IPS-NIHi11 (cell line): ENCODE measurements around the gene FADS2.

Source experiments
- DNase-seq: peaks from one replicate; pipeline ENCODE4 v3.0.0; 2012; ENCODE audit warnings: mixed read lengths, low spot score

The FADS2 gene

DNA sequence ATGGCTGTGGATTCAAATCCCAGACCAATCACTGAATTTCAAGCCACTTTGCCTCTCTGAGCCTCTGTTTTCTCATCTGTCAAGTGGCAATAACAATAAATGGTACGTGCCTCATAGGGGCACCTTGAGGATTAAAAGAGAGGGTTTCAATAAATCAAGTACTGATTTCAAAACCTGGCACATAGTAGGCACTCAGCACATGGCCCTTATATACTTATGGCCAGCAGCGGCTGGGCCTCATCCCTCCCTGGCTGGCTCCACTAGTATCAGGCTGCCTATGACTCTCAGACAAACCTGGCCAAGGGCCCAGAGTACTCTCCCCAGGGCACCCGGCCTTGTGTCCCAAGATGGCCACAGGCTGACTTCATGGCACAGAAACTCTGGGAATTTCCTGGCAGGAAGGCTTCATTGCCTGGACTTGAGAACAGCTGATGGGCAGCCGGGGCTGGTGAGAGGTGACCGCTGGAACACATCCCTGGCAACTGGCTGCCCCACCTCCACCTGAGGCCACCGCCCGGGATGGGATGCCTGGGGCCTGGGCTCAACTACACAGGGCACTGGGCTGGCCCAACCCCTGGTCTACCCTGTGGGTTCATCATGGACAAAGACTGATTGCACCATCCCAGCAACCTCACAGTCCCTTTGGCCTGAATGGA lies 59.9 kb downstream of the FADS2 start:
- no peak for DNase-seq

DNA sequence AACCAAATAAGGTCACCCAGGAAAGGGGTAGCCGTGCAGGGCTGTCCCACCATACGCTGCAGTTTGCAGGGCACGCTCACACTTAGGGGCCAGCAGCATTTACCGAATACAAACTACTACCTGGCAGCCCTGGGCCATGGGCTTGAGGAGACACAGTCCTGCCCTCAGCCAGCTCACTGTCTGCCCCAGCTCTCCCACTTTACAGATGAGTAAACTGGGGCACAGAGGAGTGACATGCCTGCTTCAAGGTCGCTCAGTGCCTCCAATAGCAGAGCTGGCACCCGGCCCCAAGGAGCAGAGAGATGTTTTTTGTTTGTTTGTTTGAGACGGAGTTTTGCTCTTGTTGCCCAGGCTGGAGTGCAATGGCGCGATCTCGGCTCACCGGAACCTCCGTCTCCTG lies 60.5 kb downstream of the FADS2 start:
- DNase-seq, result no peak

DNA sequence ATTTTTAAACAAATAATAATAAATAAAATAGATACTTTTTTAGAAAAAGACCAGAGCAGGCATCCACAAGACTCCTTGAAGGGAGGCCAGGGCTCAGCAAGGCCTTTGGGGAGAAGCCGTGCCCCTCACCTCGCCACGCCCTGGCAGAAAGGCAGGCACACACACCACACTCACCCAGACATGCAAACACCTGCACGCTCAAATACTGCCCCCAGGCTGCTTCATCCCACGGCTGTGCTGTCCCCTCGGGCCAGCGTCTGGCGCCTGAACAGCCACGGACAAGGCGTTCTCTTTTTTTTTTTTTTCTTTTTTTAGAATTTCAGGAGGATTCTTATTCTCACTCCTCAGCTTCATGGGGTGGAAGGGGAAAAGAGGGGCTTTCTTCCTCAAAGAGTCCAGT lies 61.7 kb downstream of the FADS2 start:
- no peak for DNase-seq

DNA sequence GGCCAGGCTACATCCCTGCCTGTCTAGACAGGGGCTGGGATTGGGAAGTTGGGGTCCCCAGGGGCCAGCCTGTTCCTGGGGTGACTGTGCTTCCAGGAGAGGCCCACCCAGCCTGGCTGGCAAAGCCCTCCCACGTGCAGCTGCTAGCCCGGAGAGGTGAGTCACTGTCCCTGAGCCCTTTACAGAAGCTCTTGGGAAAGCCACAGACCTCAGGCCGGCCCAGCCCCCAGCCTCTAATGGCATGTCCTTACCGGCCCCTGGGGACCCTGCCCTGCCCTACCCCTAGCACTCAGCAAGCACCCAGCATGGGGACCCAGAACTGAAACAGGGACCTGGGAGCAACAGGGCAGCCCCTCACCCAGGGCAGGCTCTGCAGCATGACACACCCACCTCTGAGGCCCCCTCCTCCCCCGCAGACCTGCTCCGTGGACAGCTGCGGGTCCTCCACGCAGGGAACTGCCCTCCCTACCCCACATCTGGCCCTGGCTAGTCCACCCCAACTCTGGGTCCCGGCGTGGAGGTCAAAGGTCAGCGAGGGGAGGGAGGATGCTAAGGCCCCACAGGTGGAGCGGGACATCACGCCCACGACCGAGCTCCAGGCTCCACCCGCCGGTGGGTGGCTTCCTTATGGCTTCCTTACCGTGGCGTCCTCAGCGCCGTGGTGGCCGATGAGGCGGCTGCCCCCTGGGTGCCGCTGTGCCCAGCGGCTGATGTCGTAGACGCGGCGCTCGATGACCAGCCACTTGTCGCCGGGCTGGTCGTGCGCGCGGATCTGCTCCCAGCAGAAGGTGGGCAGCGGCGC lies 62.6 kb downstream of the FADS2 start:
- no peak for DNase-seq

DNA sequence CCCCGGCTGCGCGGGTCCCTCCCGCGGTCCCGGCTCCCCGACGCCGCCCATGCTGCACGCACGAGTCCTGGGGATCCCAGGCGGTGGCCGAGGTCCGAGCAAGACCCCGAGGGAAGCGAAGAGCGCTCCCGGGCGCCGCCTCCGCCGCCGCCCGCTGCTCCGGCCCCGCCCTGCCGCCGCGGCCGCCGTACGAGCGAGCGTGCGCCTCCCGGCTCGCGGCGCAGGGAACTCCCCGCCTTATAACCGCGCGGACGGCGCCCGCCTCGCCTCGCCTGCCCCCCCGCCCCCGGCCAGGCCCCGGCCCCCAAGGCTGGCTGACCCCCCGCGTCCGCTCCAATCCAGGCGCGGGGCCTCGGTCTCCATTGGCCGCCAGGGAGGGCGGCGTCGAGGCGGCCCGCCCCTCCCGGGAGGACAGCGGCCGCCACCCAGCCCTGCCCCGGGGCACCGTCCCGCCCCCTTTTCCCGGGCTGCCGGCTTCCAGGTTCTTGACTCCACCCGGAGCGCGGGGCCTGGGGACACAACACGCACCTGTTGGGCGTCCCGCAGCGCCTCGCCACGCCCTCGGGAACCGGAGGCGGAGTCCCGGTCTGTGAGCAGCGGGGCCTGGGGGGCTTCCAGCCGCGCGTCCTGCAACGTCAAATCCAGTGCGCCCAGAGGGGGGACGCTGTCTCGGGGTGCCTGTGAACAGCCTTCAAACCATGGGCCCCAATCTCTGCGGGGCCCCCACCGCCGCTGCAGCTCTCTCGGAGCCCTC lies 63.4 kb downstream of the FADS2 start, which contains the start of gene FADS3:
Gene FADS3 (minus strand): TSS at position 215 of the 754 bp plus-strand sequence. CDS start 164 bp downstream, at position 51.
- peak; percentile 94 for DNase-seq

DNA sequence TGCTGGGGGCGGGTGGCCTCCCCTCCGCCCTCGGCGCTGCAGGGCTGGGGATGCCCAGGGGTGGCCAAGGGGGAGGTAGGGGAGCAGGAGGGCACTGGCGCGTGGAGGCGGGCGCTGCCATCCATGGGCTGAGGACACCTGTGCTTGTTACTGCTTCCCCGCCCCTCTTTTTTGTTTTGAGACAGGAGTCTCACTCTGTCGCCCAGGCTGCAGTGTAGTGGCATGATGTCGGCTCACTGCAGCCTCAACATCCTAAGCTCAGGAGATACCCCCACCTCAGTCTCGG lies 63.9 kb downstream of the FADS2 start:
- no peak for DNase-seq

DNA sequence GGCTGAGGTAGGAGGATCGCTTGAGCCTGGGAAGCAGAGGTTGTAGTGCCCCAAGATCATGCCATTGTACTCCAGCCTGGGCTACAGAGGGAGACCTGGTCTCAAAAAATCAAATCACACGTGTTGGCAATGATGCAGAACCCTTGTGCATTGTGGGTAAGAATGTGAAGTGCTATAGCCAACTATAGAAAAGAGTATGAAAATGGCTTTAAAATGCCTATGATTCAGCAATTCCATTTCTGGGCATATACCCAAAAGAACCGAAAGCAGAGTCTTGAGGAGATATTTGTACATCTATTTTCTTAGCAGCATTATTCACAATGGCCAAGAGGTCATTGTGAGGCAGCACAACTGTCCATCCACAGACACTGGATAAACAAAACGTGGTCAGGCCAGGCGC lies 65.9 kb downstream of the FADS2 start:
- no peak for DNase-seq

DNA sequence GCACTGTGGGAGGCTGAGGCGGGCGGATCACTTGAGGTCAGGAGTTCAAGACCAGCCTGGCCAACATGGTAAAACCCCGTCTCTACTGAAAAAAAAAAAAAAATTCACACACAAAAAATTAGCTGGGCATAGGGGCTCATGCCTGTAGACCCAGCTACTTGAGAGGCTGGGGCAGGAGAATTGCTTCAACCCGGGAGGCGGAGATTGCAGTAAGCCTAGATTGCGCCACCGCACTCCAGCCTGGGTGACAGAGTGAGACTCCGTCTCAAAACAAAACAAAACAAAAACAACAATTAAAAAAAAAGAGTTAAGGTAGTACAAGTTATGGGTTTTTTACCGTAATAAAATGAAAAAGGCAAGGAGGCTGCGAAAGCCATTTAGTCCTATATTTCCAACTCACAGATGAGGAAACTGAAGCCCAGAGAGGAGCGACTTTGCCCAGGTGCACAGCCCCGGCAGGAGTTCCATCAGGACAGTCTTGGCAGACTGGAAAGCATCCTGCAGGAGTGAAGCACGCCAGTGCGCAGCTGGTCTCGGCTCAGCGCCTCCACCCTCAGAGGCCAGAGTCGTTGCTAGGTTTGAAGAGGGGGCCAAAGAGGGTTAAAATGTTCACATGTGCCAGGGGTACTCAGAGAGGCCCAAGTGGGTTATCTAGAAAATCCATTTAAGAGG lies 67.1 kb downstream of the FADS2 start:
- DNase-seq, result no peak

DNA sequence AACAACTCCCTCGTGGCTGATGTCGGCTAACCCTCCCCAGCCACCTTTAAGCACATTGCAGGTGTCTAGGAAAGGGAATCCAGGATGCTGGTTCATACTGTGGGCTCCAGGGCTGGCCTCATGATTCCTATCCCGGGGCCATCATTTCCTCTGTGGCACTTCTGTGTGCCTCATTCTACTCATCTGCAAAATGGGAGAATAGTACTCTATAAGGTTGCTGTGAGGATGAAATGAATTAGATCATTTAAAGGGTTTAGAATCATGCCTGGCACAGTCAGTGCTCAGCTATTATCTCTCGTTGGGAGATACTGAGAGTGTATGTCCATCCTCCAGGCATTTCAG lies 67.6 kb downstream of the FADS2 start:
- DNase-seq, result no peak

DNA sequence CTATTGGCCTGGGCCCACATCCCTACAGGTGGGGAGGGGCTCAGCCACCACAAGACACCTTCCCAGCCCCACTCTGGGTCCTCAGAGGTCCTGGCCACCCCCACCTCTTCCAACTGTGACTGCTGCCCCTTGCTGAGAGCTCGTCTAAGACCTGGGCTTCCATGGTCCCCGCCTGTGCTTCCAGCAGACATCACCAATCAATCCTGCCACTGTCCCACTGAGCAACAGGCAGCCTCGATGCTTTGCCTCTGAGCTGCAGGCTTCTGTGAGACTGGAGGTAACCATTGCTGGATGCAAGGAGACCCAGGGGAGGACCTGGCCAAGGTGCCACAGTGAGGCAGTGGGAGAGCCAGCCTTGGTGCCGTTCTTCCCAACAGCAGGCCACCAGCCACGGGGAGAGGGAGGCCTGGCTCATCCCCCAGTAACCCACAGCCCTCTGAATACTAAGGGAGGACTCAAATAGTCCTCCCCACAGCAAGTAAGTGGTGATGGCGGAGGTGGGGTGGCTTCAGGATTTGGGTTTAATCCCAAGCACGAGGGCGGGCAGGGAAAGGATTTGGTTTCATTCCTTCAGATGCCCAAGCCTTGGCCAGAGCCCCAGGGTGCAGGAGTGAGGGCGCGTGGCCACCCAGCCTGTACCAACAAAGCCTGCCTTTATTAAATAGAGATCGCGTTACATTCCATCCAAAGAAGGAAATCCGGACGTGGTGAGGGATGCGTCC lies 68.7 kb downstream of the FADS2 start:
- no peak for DNase-seq

DNA sequence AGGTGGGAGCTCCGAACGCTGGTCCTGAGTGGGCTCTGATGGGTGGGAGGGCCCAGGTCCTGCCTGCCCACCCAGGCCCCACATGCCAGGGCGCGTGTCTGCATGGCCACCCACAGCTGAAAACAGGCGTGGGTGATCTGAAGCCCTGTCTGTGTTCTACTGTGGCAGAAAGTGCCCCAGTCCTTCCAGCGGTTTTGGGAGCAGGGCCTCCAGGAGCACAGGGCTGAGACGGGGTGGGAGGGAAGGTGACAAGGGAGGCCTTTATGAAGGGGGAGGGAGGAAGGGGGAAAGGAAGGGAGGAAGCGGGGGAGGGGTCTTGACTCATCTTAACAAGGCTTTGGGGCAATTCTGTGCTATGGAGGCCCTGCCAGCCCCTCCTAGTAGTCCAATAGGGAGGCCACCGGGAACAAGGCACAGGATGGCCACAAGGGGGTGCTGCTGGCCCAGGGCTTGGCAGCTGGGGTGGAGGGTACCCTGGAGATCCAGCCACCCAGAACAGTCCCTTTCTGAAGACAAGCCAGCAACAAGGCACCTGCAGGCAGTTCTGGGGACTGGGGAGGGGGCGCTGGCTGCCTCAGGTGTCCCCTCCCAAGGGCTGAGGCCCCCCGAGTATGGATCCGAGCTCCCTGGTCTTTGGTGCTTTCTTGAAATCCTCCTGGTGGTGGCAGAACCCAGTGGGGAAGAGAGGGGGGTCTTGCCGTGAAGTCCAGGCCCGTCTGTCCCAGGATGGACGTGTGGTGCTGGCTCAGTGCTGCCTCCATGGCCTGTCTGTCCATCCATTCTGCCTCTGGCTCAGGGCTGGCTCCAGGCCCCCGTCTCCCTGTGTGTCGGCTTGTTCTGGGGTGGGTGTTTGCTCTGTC lies 69.5 kb downstream of the FADS2 start:
- DNase-seq, result peak; percentile 93

DNA sequence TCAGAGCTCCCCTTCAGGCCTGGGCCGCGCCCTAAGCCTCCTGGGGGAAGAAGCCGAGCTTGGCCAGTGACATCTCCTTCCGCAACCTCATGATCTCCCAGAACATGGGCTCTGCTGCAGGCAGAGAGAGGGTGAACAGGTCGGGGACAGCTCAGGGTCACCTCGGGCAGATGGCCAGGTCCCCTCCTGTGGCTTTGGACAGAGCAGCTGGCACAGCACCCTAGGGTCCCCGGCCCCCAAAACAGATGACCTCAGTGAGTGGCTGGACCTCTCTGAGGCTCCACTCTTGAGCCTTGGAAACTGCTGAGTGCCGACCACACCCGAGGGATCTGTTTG lies 70.1 kb downstream of the FADS2 start:
- DNase-seq, result no peak

DNA sequence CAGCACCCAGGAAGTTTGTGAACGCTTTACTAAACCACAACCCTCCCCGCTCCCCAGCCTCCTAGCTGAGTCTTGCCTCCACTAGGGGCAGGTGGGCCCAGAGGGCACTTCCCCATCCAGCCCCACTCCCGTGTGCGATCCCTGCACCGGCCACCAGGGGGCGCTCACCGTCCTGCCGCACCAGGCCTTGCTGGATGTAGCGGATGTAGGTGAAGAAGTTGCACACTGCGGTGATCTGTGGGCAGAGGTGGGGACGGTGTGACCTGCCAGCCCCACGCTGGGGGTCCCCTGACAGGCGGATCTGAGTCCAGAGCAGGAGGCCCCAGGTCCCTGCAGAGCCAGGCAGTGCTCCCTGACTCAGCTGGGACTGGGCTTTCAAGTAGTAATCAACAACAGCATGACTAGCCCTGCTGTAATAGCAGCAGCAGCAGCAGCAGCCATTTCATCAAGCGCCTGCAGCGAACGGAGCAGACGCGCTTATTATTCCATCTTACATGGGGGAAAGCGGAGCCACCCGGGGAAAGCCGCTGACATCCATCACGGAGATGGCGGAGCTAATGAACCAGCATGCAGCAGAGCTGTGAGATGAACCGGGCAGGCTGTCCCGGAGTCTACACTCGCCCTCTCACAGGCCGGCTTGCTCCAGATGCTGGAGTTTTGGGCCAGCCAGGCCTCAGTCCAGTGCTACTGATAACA lies 71.2 kb downstream of the FADS2 start:
- peak; percentile 96 for DNase-seq

DNA sequence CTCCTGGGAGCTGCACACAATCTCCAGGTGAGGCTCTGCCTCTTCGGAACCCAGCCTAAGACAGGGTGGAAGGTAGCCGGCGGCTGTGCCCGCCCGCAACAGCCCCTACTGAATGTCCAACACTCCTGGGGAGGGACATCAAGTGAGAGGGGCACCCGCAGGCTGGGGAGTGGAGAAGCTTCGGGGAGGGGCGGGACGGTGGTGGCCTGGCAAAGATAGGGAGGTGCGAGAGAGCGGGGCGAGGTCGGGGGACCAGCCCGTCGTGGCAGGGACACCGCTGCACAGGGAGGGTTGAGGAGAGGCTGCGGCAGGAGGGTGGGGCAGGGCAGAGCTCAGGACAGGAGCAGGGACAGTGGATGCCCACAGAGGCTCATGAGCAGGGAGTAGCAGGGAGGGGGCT lies 72.2 kb downstream of the FADS2 start:
- DNase-seq, result no peak

DNA sequence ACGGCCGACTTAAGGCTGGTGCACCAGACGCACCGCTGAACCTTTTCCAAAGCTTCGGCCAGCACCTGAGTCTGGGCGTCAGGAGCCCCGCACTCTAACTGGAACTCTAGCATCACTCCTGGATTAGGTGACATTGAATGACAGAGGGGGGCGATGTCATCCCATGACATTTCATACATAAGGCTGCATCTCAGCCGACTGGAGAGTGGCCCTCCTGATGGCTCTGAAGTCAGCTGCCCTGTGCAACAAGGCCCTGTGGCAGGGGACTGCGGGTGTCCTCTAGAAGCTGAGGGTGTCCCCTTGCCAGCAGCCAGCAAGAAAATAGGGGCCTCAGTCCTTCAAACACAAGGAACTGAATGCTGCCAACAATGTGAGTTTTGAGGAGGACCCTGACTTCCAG lies 73.3 kb downstream of the FADS2 start:
- DNase-seq, result no peak

DNA sequence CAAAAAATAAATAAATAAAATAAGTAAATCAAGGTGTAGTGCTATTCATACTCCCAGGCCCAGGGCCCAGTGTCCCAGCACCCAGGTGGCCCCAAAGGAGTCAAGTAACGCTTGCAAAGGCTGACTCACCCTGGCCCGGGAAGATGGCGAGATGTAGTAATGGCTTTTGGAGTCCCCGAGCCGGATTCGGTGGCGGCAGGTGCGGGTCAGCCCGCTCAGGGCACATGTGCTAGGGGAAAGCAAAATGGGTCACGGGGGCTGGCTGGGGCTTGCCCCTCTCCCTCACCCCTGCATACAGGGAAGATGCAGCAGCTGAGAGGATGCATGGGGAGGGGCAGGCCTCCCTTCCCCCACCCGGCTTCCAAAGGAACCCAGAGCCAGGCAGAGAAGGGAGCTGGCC lies 74.2 kb downstream of the FADS2 start:
- no peak for DNase-seq

DNA sequence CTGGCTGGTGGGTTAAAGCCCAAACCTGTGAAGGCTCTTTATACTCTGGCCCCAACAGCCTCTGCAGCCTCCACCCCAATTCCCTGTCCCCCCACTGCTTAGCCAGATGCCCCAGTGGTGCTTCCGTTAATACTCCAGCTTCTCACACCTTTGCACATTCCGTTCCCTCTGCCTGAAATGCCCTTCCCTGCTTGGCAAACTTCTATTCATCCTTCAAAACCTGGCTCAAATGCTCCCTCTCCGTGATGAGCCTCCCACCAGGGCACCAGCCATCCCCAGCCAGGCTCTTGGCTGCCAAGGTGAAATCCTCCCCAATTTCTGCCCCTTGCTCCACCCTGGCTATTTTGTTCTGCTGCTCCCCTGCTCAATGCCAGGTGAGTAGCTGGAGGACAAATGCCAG lies 75.7 kb downstream of the FADS2 start:
- DNase-seq, result no peak

DNA sequence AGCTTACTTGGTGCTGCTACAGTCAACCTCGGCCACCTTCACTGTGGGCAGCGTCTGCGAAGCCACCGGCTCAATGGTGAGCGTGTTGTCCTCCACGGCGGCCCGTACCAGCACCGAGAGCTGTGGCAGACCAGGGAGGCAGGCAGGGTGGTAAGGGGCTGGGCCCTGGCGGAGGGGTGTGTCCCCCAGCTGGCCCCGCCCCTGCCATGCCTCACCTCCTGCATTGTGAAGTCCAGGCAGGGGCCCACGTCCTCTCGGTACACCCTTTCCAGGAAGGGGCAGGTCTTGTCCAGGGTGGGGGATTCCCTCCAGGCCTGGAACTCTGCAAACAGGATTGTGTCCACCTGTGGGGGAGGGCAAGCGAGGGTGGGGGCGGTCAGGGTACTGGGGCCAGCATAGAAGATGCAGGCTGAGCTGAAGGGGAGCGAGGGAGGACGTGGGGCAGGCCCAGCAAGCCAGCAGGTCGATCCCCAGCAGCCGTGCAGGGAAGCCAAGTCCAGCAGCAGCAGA lies 76.5 kb downstream of the FADS2 start:
- DNase-seq, result peak; percentile 89

DNA sequence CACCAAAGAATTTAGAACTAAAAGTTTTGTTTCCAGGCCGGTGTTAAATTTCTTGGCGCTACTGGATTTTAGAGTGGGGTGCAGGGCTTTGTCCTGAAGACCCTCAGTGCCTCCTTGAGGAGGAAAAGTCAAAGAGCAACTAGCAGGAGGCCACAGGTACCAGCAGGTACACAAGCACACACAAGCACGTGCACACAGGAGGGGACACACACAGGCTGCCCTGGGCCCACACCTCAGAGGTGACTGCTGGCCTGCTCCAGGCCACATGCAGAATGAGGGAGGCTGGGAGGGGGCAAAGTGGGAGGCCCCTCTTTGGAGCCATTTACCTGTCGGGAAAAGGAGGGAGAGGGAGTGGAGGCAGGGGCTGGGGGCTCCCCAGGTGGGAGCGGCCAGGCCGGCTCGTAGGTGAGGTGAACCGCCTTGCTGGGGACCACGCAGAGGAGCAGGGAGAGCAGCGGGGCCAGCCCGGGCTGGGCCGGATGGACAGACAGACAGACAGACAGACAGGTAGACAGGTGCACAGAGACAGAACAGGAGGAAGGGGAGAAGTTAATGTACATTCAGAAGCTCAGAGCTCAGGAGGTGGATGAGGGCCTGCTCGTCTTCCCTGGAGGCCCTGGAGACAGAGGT lies 77.1 kb downstream of the FADS2 start:
- no peak for DNase-seq
